ENCODE measurements around the gene INPP5K.
A peak's percentile ranks its signal among the peaks of the same experiment; 100 is the strongest.

The INPP5K gene

GRCh38 chr17:1461198-1461944 lies 55.0 kb downstream of the INPP5K start:
- Histone ChIP-seq H3K4me2 (ENCODE audit: low read depth, low read length) (no peak overlapping the region), H3F3A (ENCODE audit: insufficient read depth, low read length) (peaks cover 7% of the 10 kb centered on the region), H3K36me3 (replicated peaks; ENCODE audit: insufficient read depth, low read length) (no peaks in the 10 kb centered on the region), H2AFZ (ENCODE audit: low read length) (no peak overlapping the region), H3K79me2 (ENCODE audit: low read length) (no peaks in the 10 kb centered on the region), H3K27me3 (replicated peaks; ENCODE audit: insufficient read depth, low read length) (no peaks in the 10 kb centered on the region), H3K9ac (ENCODE audit: low read length) (no peak overlapping the region), H3K9me2 (replicated peaks; ENCODE audit: insufficient read depth, low read length) (no peaks in the 10 kb centered on the region), H4K20me1 (ENCODE audit: insufficient read depth, low read length) (no peaks in the 10 kb centered on the region), H3K27ac (ENCODE audit: low read length) (no peak overlapping the region), H3K4me1 (ENCODE audit: low read length) (peaks cover 12% of the 10 kb centered on the region), H3K9me3 (replicated peaks; ENCODE audit: insufficient read depth, low read length) (no peaks in the 10 kb centered on the region), H3K4me3 (ENCODE audit: low read length) (no peak overlapping the region)
- no peak for DNase-seq
- TF ChIP-seq CTCF (IDR thresholded peaks at IDR 0.05; ENCODE audit: low read length) (no peak), EZH2phosphoT487 (IDR thresholded peaks at IDR 0.05; ENCODE audit: low read length) (no peak), EZH2 (optimal IDR thresholded peaks at IDR 0.05; ENCODE audit: low read depth, low read length) (no peak)

- Histone ChIP-seq H3K27ac (ENCODE audit: low read length) (no peak overlapping the region), H3F3A (ENCODE audit: insufficient read depth, low read length) (peaks cover 7% of the 10 kb centered on the region), H3K36me3 (replicated peaks; ENCODE audit: insufficient read depth, low read length) (no peaks in the 10 kb centered on the region), H3K79me2 (ENCODE audit: low read length) (peaks cover 7% of the 10 kb centered on the region), H3K9ac (ENCODE audit: low read length) (no peak overlapping the region), H3K4me3 (ENCODE audit: low read length) (no peak overlapping the region), H3K27me3 (replicated peaks; ENCODE audit: insufficient read depth, low read length) (no peaks in the 10 kb centered on the region), H4K20me1 (ENCODE audit: insufficient read depth, low read length) (no peaks in the 10 kb centered on the region), H3K9me3 (replicated peaks; ENCODE audit: insufficient read depth, low read length) (no peaks in the 10 kb centered on the region), H3K9me2 (replicated peaks; ENCODE audit: insufficient read depth, low read length) (no peaks in the 10 kb centered on the region), H3K4me1 (ENCODE audit: low read length) (peaks cover 12% of the 10 kb centered on the region), H2AFZ (ENCODE audit: low read length) (no peak overlapping the region), H3K4me2 (ENCODE audit: low read depth, low read length) (no peak overlapping the region)
- no peak for DNase-seq
- TF ChIP-seq EZH2phosphoT487 (IDR thresholded peaks at IDR 0.05; ENCODE audit: low read length) (no peak), EZH2 (optimal IDR thresholded peaks at IDR 0.05; ENCODE audit: low read depth, low read length) (no peak), CTCF (IDR thresholded peaks at IDR 0.05; ENCODE audit: low read length) (no peak)
These were observed 56.2 kb downstream of the INPP5K start for GRCh38 chr17:1460233-1460632.

GRCh38 chr17:1455797-1456599 lies 60.4 kb downstream of the INPP5K start, which contains the start of gene CRK:
TSS of gene CRK (minus strand) at chr17:1456232. CDS start at chr17:1456117, 115 bp downstream.
- Histone ChIP-seq H3K4me2 (ENCODE audit: low read depth, low read length) (peak within 1 kb of the TSS; percentile 95), H3K79me2 (ENCODE audit: low read length) (peaks cover 50% of the 10 kb centered on the region), H3K27me3 (replicated peaks; ENCODE audit: insufficient read depth, low read length) (no peaks in the 10 kb centered on the region), H3K9me3 (replicated peaks; ENCODE audit: insufficient read depth, low read length) (no peaks in the 10 kb centered on the region), H3K4me1 (ENCODE audit: low read length) (peaks cover 9% of the 10 kb centered on the region; the same call in 1 of the 2 replicates), H3K9me2 (replicated peaks; ENCODE audit: insufficient read depth, low read length) (no peaks in the 10 kb centered on the region), H3K4me3 (ENCODE audit: low read length) (peak within 1 kb of the TSS; percentile 99), H3K27ac (ENCODE audit: low read length) (peak within 1 kb of the TSS; percentile 71), H3K36me3 (replicated peaks; ENCODE audit: insufficient read depth, low read length) (no peaks in the 10 kb centered on the region), H3K9ac (ENCODE audit: low read length) (peak within 1 kb of the TSS; percentile 96), H4K20me1 (ENCODE audit: insufficient read depth, low read length) (0 out of 2 replicates have a peak, but pooled peaks cover 4% of the 10 kb centered on the region), H3F3A (ENCODE audit: insufficient read depth, low read length) (peaks cover 4% of the 10 kb centered on the region; the same call in 1 of the 2 replicates), H2AFZ (ENCODE audit: low read length) (peak within 1 kb of the TSS; percentile 94)
- TF ChIP-seq CTCF (IDR thresholded peaks at IDR 0.05; ENCODE audit: low read length) (no peak), EZH2phosphoT487 (IDR thresholded peaks at IDR 0.05; ENCODE audit: low read length) (no peak), EZH2 (optimal IDR thresholded peaks at IDR 0.05; ENCODE audit: low read depth, low read length) (no peak)
- DNase-seq: peak; percentile 97

Data from MM.1S (cell line).